Erythroblast (primary cell): ENCODE data around the gene UBR3.

ENCODE experiments used
- GATA1 ChIP-seq: IDR thresholded peaks from 2 replicates; pipeline ENCODE4 v1.6.1; 2011; ENCODE audit warnings: low read depth, mild to moderate bottlenecking, control low read depth, low read length, moderate library complexity
- POLR2A ChIP-seq: IDR thresholded peaks from 2 replicates; pipeline ENCODE4 v1.6.1; 2011; ENCODE audit warnings: mild to moderate bottlenecking, low read length

DNA sequence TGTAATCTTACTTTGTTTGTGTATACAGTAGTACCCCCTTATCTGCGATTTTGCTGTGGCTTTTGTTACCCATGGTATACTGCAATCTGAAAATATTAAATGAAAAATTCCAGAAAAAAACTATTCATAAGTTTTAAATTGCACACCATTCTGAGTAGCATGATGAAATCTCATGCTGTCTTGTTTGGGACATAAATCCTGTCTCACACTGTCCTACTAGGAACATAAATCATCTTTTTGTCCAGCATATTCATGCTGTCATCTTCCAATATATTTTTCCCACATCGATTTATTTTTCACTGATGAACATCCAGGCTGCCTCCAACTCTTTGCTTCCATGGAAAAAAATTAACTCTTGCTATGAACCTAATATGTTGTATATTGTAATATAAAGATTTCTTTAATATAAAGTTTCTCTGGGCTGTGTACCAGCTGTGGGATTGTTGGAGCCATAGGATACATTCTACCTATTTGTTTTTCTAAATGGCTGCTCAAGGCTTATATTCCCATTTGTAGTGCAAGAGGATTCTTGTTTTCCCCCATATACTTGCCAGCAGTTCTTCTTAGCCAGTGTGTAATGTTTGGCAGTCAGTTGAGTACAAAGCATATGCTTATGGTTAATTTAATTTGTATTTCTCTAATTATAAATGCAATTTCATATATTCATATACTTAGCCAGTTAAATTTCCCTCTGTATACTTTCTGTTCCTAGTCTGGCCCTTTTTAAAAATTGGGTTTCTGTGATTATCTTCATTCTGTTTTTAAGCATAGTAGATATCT lies 236.4 kb downstream of the UBR3 start:
- no peak for TF ChIP-seq POLR2A
- TF ChIP-seq GATA1, result no peak
